A673 (cell line): ENCODE results near the gene UBE2U.
"Not testable (repeated sequence)": the region's sequence is repeated elsewhere in the genome, so short reads cannot be mapped to it uniquely, and the experiment has no call there.

ENCODE experiments used
- EZH2 ChIP-seq: fragments of 200-600 bp; sonication (generic); IDR thresholded peaks from 2 replicates; pipeline ENCODE4 v1.6.1; 2017; ENCODE audit warnings: borderline replicate concordance, low read depth, mild to moderate bottlenecking, mixed read lengths, antibody characterized with exemption, low read length; ENCODE audit not compliant: poor library complexity, severe bottlenecking
- TF ChIP-seq, protein P1 (sequence below): fragments of 300-800, 200-600 bp; sonication (generic); conservative IDR thresholded peaks from 2 replicates; pipeline ENCODE4 v1.5.1; 2017; ENCODE audit warnings: low read depth, mild to moderate bottlenecking, antibody characterized with exemption, low read length, moderate library complexity, mixed read lengths

DNA sequence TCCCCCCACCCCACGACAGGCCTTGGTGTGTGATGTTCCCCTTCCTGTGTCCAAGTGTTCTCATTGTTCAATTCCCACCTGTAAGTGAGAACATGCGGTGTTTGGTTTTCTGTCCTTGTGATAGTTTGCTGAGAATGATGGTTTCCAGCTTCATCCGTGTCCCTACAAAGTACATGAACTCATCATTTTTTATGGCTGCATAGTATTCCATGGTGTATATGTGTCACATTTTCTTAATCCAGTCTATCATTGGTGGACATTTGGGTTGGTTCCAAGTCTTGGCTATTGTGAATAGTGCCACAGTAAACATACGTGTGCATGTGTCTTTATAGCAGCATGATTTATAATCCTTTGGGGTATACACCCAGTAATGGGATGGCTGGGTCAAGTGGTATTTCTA lies 36.1 kb downstream of the UBE2U start:
- TF ChIP-seq, protein P1, sequence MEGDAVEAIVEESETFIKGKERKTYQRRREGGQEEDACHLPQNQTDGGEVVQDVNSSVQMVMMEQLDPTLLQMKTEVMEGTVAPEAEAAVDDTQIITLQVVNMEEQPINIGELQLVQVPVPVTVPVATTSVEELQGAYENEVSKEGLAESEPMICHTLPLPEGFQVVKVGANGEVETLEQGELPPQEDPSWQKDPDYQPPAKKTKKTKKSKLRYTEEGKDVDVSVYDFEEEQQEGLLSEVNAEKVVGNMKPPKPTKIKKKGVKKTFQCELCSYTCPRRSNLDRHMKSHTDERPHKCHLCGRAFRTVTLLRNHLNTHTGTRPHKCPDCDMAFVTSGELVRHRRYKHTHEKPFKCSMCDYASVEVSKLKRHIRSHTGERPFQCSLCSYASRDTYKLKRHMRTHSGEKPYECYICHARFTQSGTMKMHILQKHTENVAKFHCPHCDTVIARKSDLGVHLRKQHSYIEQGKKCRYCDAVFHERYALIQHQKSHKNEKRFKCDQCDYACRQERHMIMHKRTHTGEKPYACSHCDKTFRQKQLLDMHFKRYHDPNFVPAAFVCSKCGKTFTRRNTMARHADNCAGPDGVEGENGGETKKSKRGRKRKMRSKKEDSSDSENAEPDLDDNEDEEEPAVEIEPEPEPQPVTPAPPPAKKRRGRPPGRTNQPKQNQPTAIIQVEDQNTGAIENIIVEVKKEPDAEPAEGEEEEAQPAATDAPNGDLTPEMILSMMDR: not testable (repeated sequence)
- not testable (repeated sequence) for TF ChIP-seq EZH2
